Endothelial cell of umbilical vein (primary cell): ENCODE data around the gene GAPVD1. TPM values are rescaled to one million over a fixed set of nuclear protein-coding genes. Genes with fewer than 3 reads are reported as not detected.

ENCODE experiments used
- BruUV-seq: library from RNA; stranded (reverse); fragments of 400-500 nt; replicated peaks from 2 replicates; lab custom pipeline; 2021; lab: Mats Ljungman, UMichigan
- CTCF ChIA-PET: fragments of 300-600, 350-600 bp; sonication (Branson Sonifier 250); formaldehyde crosslinking; loops from one replicate; lab custom pipeline; 2021; ENCODE audit warnings: antibody characterized with exemption, inconsistent platforms; lab: Charles Lee
- POLR2A ChIA-PET: fragments of 300-600, 350-600 bp; sonication (Branson Sonifier 250); formaldehyde crosslinking; loops from one replicate; lab custom pipeline; 2021; ENCODE audit warnings: antibody characterized with exemption, inconsistent platforms; lab: Charles Lee
- DNase-seq: peaks from one replicate; pipeline ENCODE4 v3.0.0-alpha.2; 2011; ENCODE audit warnings: low read depth, low spot score
- FAIRE-seq: peaks from 2 replicates; lab custom pipeline; 2011; peaks lifted over from hg19 to GRCh38; lab: Jason Lieb, UNC
- H2AFZ ChIP-seq: 2 replicates; pipeline ENCODE4 v1.6.0; 2012; ENCODE audit warnings: low read depth, low read length, control low read depth, inconsistent platforms
- H3K27ac ChIP-seq: 2 replicates; pipeline ENCODE4 v1.5.1; 2011; ENCODE audit warnings: low read depth, mild to moderate bottlenecking, control low read depth, low read length, moderate library complexity; ENCODE audit not compliant: insufficient read depth
- H3K27me3 ChIP-seq, 2 experiments: 2 replicates each; pipeline versions ENCODE4 v1.6.0 to v1.6.1; 2011; ENCODE audit warnings: low read length in 2 of 2, mixed read lengths in 1 of 2; ENCODE audit not compliant: control insufficient read depth in 2 of 2, insufficient read depth in 2 of 2
- H3K36me3 ChIP-seq, 2 experiments: 2 replicates in 1 of 2; 3 replicates in 1 of 2; pipeline ENCODE4 v1.5.1; 2011; ENCODE audit warnings: low read length in 2 of 2, mild to moderate bottlenecking in 1 of 2, moderate library complexity in 1 of 2; ENCODE audit not compliant: control insufficient read depth in 2 of 2, insufficient read depth in 2 of 2; ENCODE audit errors: extremely low read depth in 1 of 2
- H3K4me1 ChIP-seq: 3 replicates; pipeline ENCODE4 v1.5.1; 2011; ENCODE audit warnings: mild to moderate bottlenecking, low read length; ENCODE audit not compliant: control insufficient read depth, insufficient read depth; ENCODE audit errors: extremely low read depth
- H3K4me2 ChIP-seq: 2 replicates; pipeline ENCODE4 v1.6.1; 2011; ENCODE audit warnings: low read length, control low read depth, mixed read lengths; ENCODE audit not compliant: insufficient read depth
- H3K4me3 ChIP-seq, 3 experiments: fragments of 200-600 bp in 1 of 3; sonication (generic), shearing (Covaris generic) in 1 of 3; replicated peaks in 1 of 3; 2 replicates each; pipeline ENCODE4 v1.5.1; 2011 to 2016; ENCODE audit warnings: control low read depth in 3 of 3, low read length in 3 of 3, mild to moderate bottlenecking in 2 of 3, inconsistent platforms in 1 of 3, low read depth in 1 of 3, moderate library complexity in 1 of 3; ENCODE audit not compliant: insufficient read depth in 1 of 3
- H3K79me2 ChIP-seq: 2 replicates; pipeline ENCODE4 v1.6.0; 2012; ENCODE audit warnings: low read length, inconsistent platforms; ENCODE audit not compliant: control insufficient read depth, insufficient read depth
- H3K9ac ChIP-seq: replicated peaks from 2 replicates; pipeline ENCODE3; 2011; ENCODE audit warnings: low read length, control low read depth; ENCODE audit not compliant: insufficient read depth; ENCODE audit errors: extremely low read depth
- H3K9me1 ChIP-seq: replicated peaks from 3 replicates; pipeline ENCODE4 v1.6.0; 2011; ENCODE audit warnings: mild to moderate bottlenecking, low read length; ENCODE audit not compliant: control insufficient read depth, insufficient read depth; ENCODE audit errors: extremely low read depth
- H3K9me3 ChIP-seq: replicated peaks from 2 replicates; pipeline ENCODE4 v1.5.1; 2012; ENCODE audit warnings: low read length, inconsistent platforms; ENCODE audit not compliant: control insufficient read depth, insufficient read depth
- H4K20me1 ChIP-seq: replicated peaks from 2 replicates; pipeline ENCODE3; 2011; ENCODE audit warnings: mild to moderate bottlenecking, low read length; ENCODE audit not compliant: control insufficient read depth, insufficient read depth; ENCODE audit errors: extremely low read depth
- EZH2 ChIP-seq: IDR thresholded peaks from 2 replicates; pipeline ENCODE4 v1.6.1; 2012; ENCODE audit warnings: borderline replicate concordance, low read depth, mild to moderate bottlenecking, moderate library complexity, low read length, inconsistent platforms; ENCODE audit not compliant: severe bottlenecking
- FOS ChIP-seq: IDR thresholded peaks from 2 replicates; pipeline ENCODE4 v1.6.1; 2011; ENCODE audit warnings: mild to moderate bottlenecking, low read length, moderate library complexity, borderline replicate concordance; ENCODE audit not compliant: insufficient read depth
- GATA2 ChIP-seq: IDR thresholded peaks from 2 replicates; pipeline ENCODE4 v1.7.0; 2011; ENCODE audit warnings: low read depth, mild to moderate bottlenecking, moderate library complexity, mixed read lengths, low read length; ENCODE audit not compliant: insufficient read length, insufficient read depth
- JUN ChIP-seq: IDR thresholded peaks from 2 replicates; pipeline ENCODE4 v1.6.1; 2011; ENCODE audit warnings: borderline replicate concordance, low read depth; ENCODE audit not compliant: insufficient read length, insufficient read depth
- MYC ChIP-seq: IDR thresholded peaks from one replicate; pipeline ENCODE4 v1.6.1; 2011; ENCODE audit warnings: mild to moderate bottlenecking, low read depth, low read length
- POLR2A ChIP-seq: IDR thresholded peaks from 2 replicates; pipeline ENCODE4 v1.6.1; 2012; ENCODE audit warnings: low read depth, mild to moderate bottlenecking, control low read depth, low read length
- POLR2AphosphoS5 ChIP-seq: IDR thresholded peaks from 2 replicates; pipeline ENCODE4 v1.6.1; 2012; ENCODE audit warnings: low read depth, mild to moderate bottlenecking, control low read depth, low read length, moderate library complexity; ENCODE audit not compliant: insufficient read depth
- dilution Hi-C: fragments of 300-500 bp; cut with MboI; formaldehyde crosslinking; loops from one replicate; pipeline ENCODE4 v1.15.0; 2019; ENCODE audit warnings: low sequenced_read_pairs; ENCODE audit not compliant: extremely low pct_ligation_motif_present
- intact Hi-C: fragments of 100-400 bp; cut with micrococcal nuclease; formaldehyde crosslinking; loops from one replicate; pipeline ENCODE4 v1.10.0; 2022
- polyA plus RNA-seq, 4 experiments: library from polyadenylated mRNA; depleted of rRNA in 3 of 4; stranded (reverse) in 3 of 4; unstranded in 1 of 4; fragments of >200 nt; gene quantifications; 2 replicates each; pipeline versions ENCODE4 v1.2.1 to v1.2.3, GENCODE V29; 2011 to 2012; ENCODE audit warnings: missing spikeins in 1 of 4
- total RNA-seq: library from RNA; stranded (reverse); gene quantifications from 2 replicates; pipeline ENCODE4 v1.2.3, GENCODE V29; 2021
- TF ChIP-seq, protein P1 (sequence below), 2 donors: IDR thresholded peaks; 1 replicate in 1 of 2; 2 replicates in 1 of 2; pipeline ENCODE4 v1.5.1; 2011; ENCODE audit warnings: low read length in 2 of 2, mild to moderate bottlenecking in 2 of 2, moderate library complexity in 2 of 2, control low read depth in 1 of 2, inconsistent platforms in 1 of 2, low read depth in 1 of 2; ENCODE audit not compliant: insufficient read depth in 1 of 2; ENCODE audit errors: extremely low read depth in 1 of 2
- TF ChIP-seq, protein P2 (sequence below): IDR thresholded peaks from 2 replicates; pipeline ENCODE4 v1.6.1; 2011; ENCODE audit not compliant: insufficient read depth, insufficient read length

The GAPVD1 gene
- total and polyA plus RNA-seq, 2 donors (not counting 3 experiments of a cell fraction or from before 2014, with no cell fraction given): 10.7 to 53.2 TPM

DNA sequence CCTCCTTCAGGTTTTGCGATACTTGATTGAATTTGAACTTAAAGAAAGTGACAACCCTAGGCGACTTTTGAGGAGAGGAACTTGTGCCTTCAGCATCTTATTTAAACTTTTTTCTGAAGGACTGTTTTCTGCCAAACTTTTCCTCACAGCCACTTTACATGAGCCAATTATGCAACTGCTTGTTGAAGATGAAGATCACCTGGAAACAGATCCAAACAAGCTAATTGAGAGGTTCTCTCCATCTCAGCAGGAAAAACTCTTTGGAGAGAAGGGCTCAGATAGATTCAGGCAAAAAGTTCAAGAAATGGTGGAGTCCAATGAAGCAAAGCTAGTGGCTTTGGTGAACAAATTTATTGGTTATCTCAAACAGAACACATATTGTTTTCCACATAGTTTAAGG lies 40.6 kb downstream of the GAPVD1 start:
- Histone ChIP-seq H3K27ac (no peak overlapping the region), H3K27me3 (no peaks in the 10 kb centered on the region), H3K9ac (no peak overlapping the region), H2AFZ (no peak overlapping the region), H3K9me3 (no peaks in the 10 kb centered on the region), H4K20me1 (no peaks in the 10 kb centered on the region), H3K4me3 (no peak overlapping the region), H3K79me2 (peaks cover 2% of the 10 kb centered on the region), H3K36me3 (peaks cover 8 to 14% of the 10 kb centered on the region in 2 experiments), H3K9me1 (no peaks in the 10 kb centered on the region), H3K4me2 (no peak overlapping the region), H3K4me1 (no peaks in the 10 kb centered on the region)
- dilution Hi-C loops: no loop called here
- POLR2A ChIA-PET: no interaction called here
- no peak for DNase-seq
- BruUV-seq: TSS peak; percentile 56
- TF ChIP-seq POLR2AphosphoS5: no peak
- no peak for TF ChIP-seq GATA2
- no peak for TF ChIP-seq POLR2A
- TF ChIP-seq, protein P1, sequence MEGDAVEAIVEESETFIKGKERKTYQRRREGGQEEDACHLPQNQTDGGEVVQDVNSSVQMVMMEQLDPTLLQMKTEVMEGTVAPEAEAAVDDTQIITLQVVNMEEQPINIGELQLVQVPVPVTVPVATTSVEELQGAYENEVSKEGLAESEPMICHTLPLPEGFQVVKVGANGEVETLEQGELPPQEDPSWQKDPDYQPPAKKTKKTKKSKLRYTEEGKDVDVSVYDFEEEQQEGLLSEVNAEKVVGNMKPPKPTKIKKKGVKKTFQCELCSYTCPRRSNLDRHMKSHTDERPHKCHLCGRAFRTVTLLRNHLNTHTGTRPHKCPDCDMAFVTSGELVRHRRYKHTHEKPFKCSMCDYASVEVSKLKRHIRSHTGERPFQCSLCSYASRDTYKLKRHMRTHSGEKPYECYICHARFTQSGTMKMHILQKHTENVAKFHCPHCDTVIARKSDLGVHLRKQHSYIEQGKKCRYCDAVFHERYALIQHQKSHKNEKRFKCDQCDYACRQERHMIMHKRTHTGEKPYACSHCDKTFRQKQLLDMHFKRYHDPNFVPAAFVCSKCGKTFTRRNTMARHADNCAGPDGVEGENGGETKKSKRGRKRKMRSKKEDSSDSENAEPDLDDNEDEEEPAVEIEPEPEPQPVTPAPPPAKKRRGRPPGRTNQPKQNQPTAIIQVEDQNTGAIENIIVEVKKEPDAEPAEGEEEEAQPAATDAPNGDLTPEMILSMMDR (IDR thresholded peaks at IDR 0.05; ENCODE audit: extremely low read depth in 1 of 2, insufficient read depth in 1 of 2, low read depth in 1 of 2, low read length in 2 of 2): no peak
- TF ChIP-seq FOS: no peak
- TF ChIP-seq JUN: no peak
- TF ChIP-seq MYC: no peak
- no peak for TF ChIP-seq EZH2
- TF ChIP-seq, protein P2, sequence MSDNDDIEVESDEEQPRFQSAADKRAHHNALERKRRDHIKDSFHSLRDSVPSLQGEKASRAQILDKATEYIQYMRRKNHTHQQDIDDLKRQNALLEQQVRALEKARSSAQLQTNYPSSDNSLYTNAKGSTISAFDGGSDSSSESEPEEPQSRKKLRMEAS: no peak
- CTCF ChIA-PET: interaction anchor here (0.8 kb wide), 1 partner anchor 61 kb away, joined by 3 read pairs; no protein-coding TSS in a partner anchor
- no peak for FAIRE-seq
- intact Hi-C loops: no loop called here
